H9 (cell line): ENCODE measurements around the gene JAKMIP1. TPM values are rescaled to one million over a fixed set of nuclear protein-coding genes. Genes with fewer than 3 reads are reported as not detected.

ENCODE experiments used
- DNase-seq: peaks from one replicate; pipeline ENCODE4 v3.0.0-alpha.2; 2017
- H2AFZ ChIP-seq: one replicate; pipeline ENCODE4 v1.6.1; 2013; ENCODE audit warnings: mild to moderate bottlenecking, low read length, control low read depth, moderate library complexity
- H2AK5ac ChIP-seq: 2 replicates; pipeline ENCODE4 v1.6.1; 2013; ENCODE audit warnings: low read length, control low read depth, mixed read lengths; ENCODE audit not compliant: insufficient read length
- H2BK120ac ChIP-seq: one replicate; pipeline ENCODE4 v1.6.1; 2013; ENCODE audit warnings: low read depth, mild to moderate bottlenecking, low read length, control low read depth, inconsistent platforms; ENCODE audit not compliant: poor library complexity, severe bottlenecking
- H2BK12ac ChIP-seq: 2 replicates; pipeline ENCODE4 v1.6.1; 2013; ENCODE audit warnings: low read length, control low read depth, mixed read lengths, low read depth; ENCODE audit not compliant: insufficient read length
- H2BK15ac ChIP-seq: 2 replicates; pipeline ENCODE4 v1.6.1; 2013; ENCODE audit warnings: low read depth, low read length, control low read depth
- H2BK20ac ChIP-seq: one replicate; pipeline ENCODE4 v1.6.1; 2013; ENCODE audit warnings: low read depth, mild to moderate bottlenecking, low read length, control low read depth, inconsistent platforms; ENCODE audit not compliant: poor library complexity, severe bottlenecking
- H2BK5ac ChIP-seq: 2 replicates; pipeline ENCODE4 v1.6.1; 2013; ENCODE audit warnings: low read length, control low read depth, mixed read lengths; ENCODE audit not compliant: insufficient read length
- H3K14ac ChIP-seq: 2 replicates; pipeline ENCODE4 v1.6.1; 2013; ENCODE audit warnings: low read length, control low read depth; ENCODE audit not compliant: insufficient read depth
- H3K18ac ChIP-seq: 2 replicates; pipeline ENCODE4 v1.6.1; 2013; ENCODE audit warnings: low read depth, mild to moderate bottlenecking, mixed read lengths, low read length, control low read depth; ENCODE audit not compliant: insufficient read length
- H3K23ac ChIP-seq: 2 replicates; pipeline ENCODE4 v1.6.1; 2013; ENCODE audit warnings: low read length, control low read depth, mixed read lengths, low read depth; ENCODE audit not compliant: insufficient read length
- H3K23me2 ChIP-seq: 2 replicates; pipeline ENCODE4 v1.6.1; 2013; ENCODE audit warnings: low read depth, mild to moderate bottlenecking, mixed read lengths, low read length, control low read depth; ENCODE audit not compliant: insufficient read length, poor library complexity, severe bottlenecking
- H3K27ac ChIP-seq: 2 replicates; pipeline ENCODE4 v1.5.1; 2013; ENCODE audit warnings: low read length, control low read depth, mixed read lengths, low read depth; ENCODE audit not compliant: insufficient read length
- H3K27me3 ChIP-seq: 2 replicates; pipeline ENCODE4 v1.6.1; 2013; ENCODE audit warnings: low read length, control low read depth, inconsistent platforms; ENCODE audit not compliant: insufficient read depth
- H3K4ac ChIP-seq: 2 replicates; pipeline ENCODE4 v1.6.1; 2013; ENCODE audit warnings: low read depth, mild to moderate bottlenecking, control low read depth, inconsistent platforms, low read length, moderate library complexity
- H3K4me1 ChIP-seq: 2 replicates; pipeline ENCODE4 v1.6.1; 2013; ENCODE audit warnings: low read length, control low read depth, inconsistent platforms; ENCODE audit not compliant: insufficient read depth
- H3K4me2 ChIP-seq: 2 replicates; pipeline ENCODE4 v1.6.1; 2013; ENCODE audit warnings: low read length, control low read depth, mixed read lengths; ENCODE audit not compliant: insufficient read length, insufficient read depth
- H3K56ac ChIP-seq: 2 replicates; pipeline ENCODE4 v1.6.1; 2013; ENCODE audit warnings: low read depth, mild to moderate bottlenecking, mixed read lengths, low read length, control low read depth; ENCODE audit not compliant: insufficient read length
- H3K79me1 ChIP-seq: 2 replicates; pipeline ENCODE4 v1.6.1; 2013; ENCODE audit warnings: low read depth, mild to moderate bottlenecking, moderate library complexity, low read length, control low read depth, inconsistent platforms; ENCODE audit not compliant: insufficient read depth, poor library complexity, severe bottlenecking
- H3K79me2 ChIP-seq: 2 replicates; pipeline ENCODE4 v1.6.1; 2013; ENCODE audit warnings: low read length, control low read depth, inconsistent platforms; ENCODE audit not compliant: insufficient read depth
- H3K9ac ChIP-seq: 2 replicates; pipeline ENCODE4 v1.6.1; 2013; ENCODE audit warnings: low read length, control low read depth, mixed read lengths; ENCODE audit not compliant: insufficient read length; ENCODE audit errors: extremely low read depth
- H3K9me3 ChIP-seq: one replicate; pipeline ENCODE4 v1.6.1; 2013; ENCODE audit warnings: low read depth, low read length, inconsistent platforms; ENCODE audit not compliant: control insufficient read depth
- H3T11ph ChIP-seq: one replicate; pipeline ENCODE4 v1.6.1; 2013; ENCODE audit warnings: mild to moderate bottlenecking, low read length, control low read depth, inconsistent platforms
- H4K20me1 ChIP-seq: one replicate; pipeline ENCODE4 v1.6.1; 2013; ENCODE audit not compliant: control insufficient read depth, insufficient read length, insufficient read depth
- H4K5ac ChIP-seq: 2 replicates; pipeline ENCODE4 v1.6.1; 2013; ENCODE audit warnings: low read depth, mild to moderate bottlenecking, mixed read lengths, low read length, control low read depth; ENCODE audit not compliant: insufficient read length
- H4K8ac ChIP-seq: replicated peaks from 2 replicates; pipeline ENCODE4 v1.6.1; 2013; ENCODE audit warnings: low read length, control low read depth, mixed read lengths, low read depth; ENCODE audit not compliant: insufficient read length
- H4K91ac ChIP-seq: 2 replicates; pipeline ENCODE4 v1.6.1; 2013; ENCODE audit warnings: low read depth, mild to moderate bottlenecking, moderate library complexity, mixed read lengths, low read length, control low read depth; ENCODE audit not compliant: insufficient read length
- H3K27ac Mint-ChIP-seq, 3 experiments: 2 replicates in 2 of 3; 3 replicates in 1 of 3; pipeline ENCODE4 v1.8.0; 2020 to 2021; ENCODE audit warnings: mixed read lengths in 3 of 3, mild to moderate bottlenecking in 1 of 3, moderate library complexity in 1 of 3
- H3K27me3 Mint-ChIP-seq: 2 replicates; pipeline ENCODE4 v1.8.0; 2021; ENCODE audit warnings: low read depth, mild to moderate bottlenecking, moderate library complexity, mixed read lengths
- H3K36me3 Mint-ChIP-seq, 3 experiments: 2 replicates in 2 of 3; 3 replicates in 1 of 3; pipeline ENCODE4 v1.8.0; 2020 to 2021; ENCODE audit warnings: low read depth in 3 of 3, mixed read lengths in 3 of 3; ENCODE audit not compliant: insufficient read depth in 1 of 3
- H3K4me1 Mint-ChIP-seq, 2 experiments: 2 replicates each; pipeline ENCODE4 v1.8.0; 2020; ENCODE audit warnings: mixed read lengths in 2 of 2
- H3K4me3 Mint-ChIP-seq, 2 experiments: 2 replicates in 1 of 2; 3 replicates in 1 of 2; pipeline ENCODE4 v1.8.0; 2020 to 2021; ENCODE audit warnings: mild to moderate bottlenecking in 2 of 2, mixed read lengths in 2 of 2, moderate library complexity in 1 of 2
- H3K9me3 Mint-ChIP-seq, 2 experiments: 2 replicates in 1 of 2; 3 replicates in 1 of 2; pipeline ENCODE4 v1.8.0; 2020; ENCODE audit warnings: mild to moderate bottlenecking in 2 of 2, mixed read lengths in 2 of 2, moderate library complexity in 1 of 2
- WGBS: extraction: QIAGEN DNeasy Blood & Tissue Kit; methylation state at CpG from one replicate; pipeline ENCODE4 v1.1.7; 2013; ENCODE audit warnings: missing lambda C conversion rate, low lambda C conversion rate, mixed read lengths; ENCODE audit not compliant: insufficient read length; ENCODE audit errors: extremely low coverage; 5-methylcytosine and 5-hydroxymethylcytosine counted together
- total RNA-seq: library from RNA; stranded (reverse); gene quantifications from 2 replicates; pipeline ENCODE4 v1.2.1, GENCODE V29; 2021
- TF ChIP-seq, protein P1 (sequence below): fragments of 200-600 bp; sonication (generic); conservative IDR thresholded peaks from 3 replicates; pipeline ENCODE4 v1.8.0; 2021; ENCODE audit warnings: antibody characterized with exemption, mild to moderate bottlenecking

JAKMIP1 gene
- total RNA-seq, 1 experiment from 2014 or later = 1.5 TPM

DNA sequence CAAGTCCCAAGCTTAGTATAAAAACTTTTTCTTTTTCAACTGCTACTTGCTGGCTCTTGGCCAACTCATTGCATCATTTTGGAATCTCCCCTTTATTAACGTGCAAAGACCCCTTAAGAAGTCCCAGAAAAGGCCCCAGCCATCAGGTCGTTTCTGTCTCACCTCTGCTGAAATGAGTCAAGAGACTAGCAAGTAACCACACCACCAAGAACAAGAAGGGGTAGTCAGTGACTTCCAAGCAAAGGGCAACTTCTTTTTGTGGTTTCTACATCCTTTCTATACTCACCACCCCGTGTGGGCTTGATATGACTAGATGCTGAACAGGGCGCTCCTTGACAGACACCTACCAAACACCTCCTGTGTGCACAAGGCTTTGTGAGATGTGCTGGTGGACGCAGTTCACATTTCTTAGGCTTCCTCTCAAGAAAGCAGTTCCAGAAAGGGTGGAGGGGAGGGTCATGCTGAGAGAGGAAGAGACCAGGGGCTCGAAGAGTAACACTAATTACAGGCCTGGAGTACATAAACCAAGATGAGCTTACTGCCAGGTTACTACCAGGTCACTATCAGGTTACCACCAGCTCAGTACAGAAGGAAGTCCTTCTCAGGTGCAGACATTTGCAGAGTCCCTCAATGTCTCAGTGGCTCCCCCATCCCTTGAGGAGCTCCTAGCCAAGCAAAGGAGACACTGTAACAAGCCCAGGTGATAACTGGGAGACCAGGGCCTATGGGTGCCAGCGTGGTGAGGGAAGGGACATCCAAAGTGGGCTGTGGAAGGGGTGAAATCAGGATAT is 19.3 kb downstream of the JAKMIP1 start:
- Histone ChIP-seq H4K20me1 (no peaks in the 10 kb centered on the region), H3K4me2 (no peak overlapping the region), H3K4me1 (no peaks in the 10 kb centered on the region; the same call in 1 of the 2 replicates), H2BK15ac (no peak overlapping the region), H4K5ac (no peak overlapping the region), H2AFZ (no peak overlapping the region), H3K27me3 (no peaks in the 10 kb centered on the region), H2AK5ac (no peak overlapping the region), H3K9ac (no peak overlapping the region), H2BK12ac (no peak overlapping the region), H4K8ac (no peak overlapping the region), H3K23me2 (no peaks in the 10 kb centered on the region), H3K9me3 (no peaks in the 10 kb centered on the region), H3T11ph (no peak overlapping the region), H3K79me1 (no peaks in the 10 kb centered on the region), H2BK120ac (no peak overlapping the region), H2BK5ac (no peak overlapping the region), H3K18ac (no peak overlapping the region), H3K27ac (no peak overlapping the region), H3K14ac (no peak overlapping the region), H3K56ac (no peak overlapping the region), H3K23ac (no peak overlapping the region), H3K4ac (no peak overlapping the region), H2BK20ac (no peak overlapping the region), H4K91ac (no peak overlapping the region), H3K79me2 (no peaks in the 10 kb centered on the region)
- Mint-ChIP-seq H3K9me3 (peaks cover 0 to 5% of the 10 kb centered on the region in 2 experiments; a peak in 3 of 5 replicates), H3K27me3 (peaks cover 4% of the 10 kb centered on the region), H3K27ac (peak overlapping the region in 1 of 3 experiments; percentile 71; a peak in 1 of 7 replicates), H3K4me1 (peaks cover 7 to 8% of the 10 kb centered on the region in 2 experiments), H3K4me3 (no peak overlapping the region), H3K36me3 (peaks cover 3 to 11% (median 10%) of the 10 kb centered on the region in 3 experiments; a peak in 3 of 7 replicates)
- TF ChIP-seq, protein P1, sequence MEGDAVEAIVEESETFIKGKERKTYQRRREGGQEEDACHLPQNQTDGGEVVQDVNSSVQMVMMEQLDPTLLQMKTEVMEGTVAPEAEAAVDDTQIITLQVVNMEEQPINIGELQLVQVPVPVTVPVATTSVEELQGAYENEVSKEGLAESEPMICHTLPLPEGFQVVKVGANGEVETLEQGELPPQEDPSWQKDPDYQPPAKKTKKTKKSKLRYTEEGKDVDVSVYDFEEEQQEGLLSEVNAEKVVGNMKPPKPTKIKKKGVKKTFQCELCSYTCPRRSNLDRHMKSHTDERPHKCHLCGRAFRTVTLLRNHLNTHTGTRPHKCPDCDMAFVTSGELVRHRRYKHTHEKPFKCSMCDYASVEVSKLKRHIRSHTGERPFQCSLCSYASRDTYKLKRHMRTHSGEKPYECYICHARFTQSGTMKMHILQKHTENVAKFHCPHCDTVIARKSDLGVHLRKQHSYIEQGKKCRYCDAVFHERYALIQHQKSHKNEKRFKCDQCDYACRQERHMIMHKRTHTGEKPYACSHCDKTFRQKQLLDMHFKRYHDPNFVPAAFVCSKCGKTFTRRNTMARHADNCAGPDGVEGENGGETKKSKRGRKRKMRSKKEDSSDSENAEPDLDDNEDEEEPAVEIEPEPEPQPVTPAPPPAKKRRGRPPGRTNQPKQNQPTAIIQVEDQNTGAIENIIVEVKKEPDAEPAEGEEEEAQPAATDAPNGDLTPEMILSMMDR = no peak
- no peak for DNase-seq
- no CpG with 5 or more reads among the region's 7 CpGs for WGBS
